ENCODE measurements around the gene LSM4.
"Not testable (repeated sequence)": the region's sequence is repeated elsewhere in the genome, so short reads cannot be mapped to it uniquely, and the experiment has no call there.

The LSM4 gene

GRCh38 chr19:18349524-18350128, 26.8 kb upstream of the LSM4 start:
- no peaks in the 10 kb centered on the region for H3K27me3 Mint-ChIP-seq
- CTCF ChIA-PET: interaction anchor here (0.8 to 1.4 kb wide), 8 partner anchors 10 to 71 kb away, joined by 3 to 5 read pairs (median 4); no protein-coding TSS in a partner anchor
- peaks cover 9% of the 10 kb centered on the region for H3K4me1 Mint-ChIP-seq
- H3K36me3 Mint-ChIP-seq: peaks cover 22% of the 10 kb centered on the region
- DNase-seq: peak; percentile 54
- H3K9me3 Mint-ChIP-seq: no peaks in the 10 kb centered on the region
- no peak overlapping the region for H3K4me3 Mint-ChIP-seq
- H3K27ac Mint-ChIP-seq: no peak overlapping the region

- not testable (repeated sequence) for H3K27ac Mint-ChIP-seq, H3K27me3 Mint-ChIP-seq, DNase-seq, H3K9me3 Mint-ChIP-seq, H3K4me3 Mint-ChIP-seq, H3K4me1 Mint-ChIP-seq
- peaks cover 29% of the 10 kb centered on the region for H3K36me3 Mint-ChIP-seq
- CTCF ChIA-PET: interaction anchor here (0.8 to 1.1 kb wide), 5 partner anchors 9 to 65 kb away, joined by 3 to 5 read pairs (median 3); no protein-coding TSS in a partner anchor
These were observed 26.0 kb upstream of the LSM4 start for GRCh38 chr19:18348818-18349339.

GRCh38 chr19:18348171-18348570, 25.3 kb upstream of the LSM4 start:
- no peak for DNase-seq
- H3K27me3 Mint-ChIP-seq: no peaks in the 10 kb centered on the region
- CTCF ChIA-PET: interaction anchor here (1.1 kb wide), 1 partner anchor 32 kb away, joined by 3 read pairs; no protein-coding TSS in a partner anchor

GRCh38 chr19:18346091-18346490, 23.2 kb upstream of the LSM4 start:
- CTCF ChIA-PET: interaction anchor here (0.9 kb wide), 1 partner anchor 68 kb away, joined by 3 read pairs; no protein-coding TSS in a partner anchor
- H3K4me1 Mint-ChIP-seq: peaks cover 20% of the 10 kb centered on the region
- no peaks in the 10 kb centered on the region for H3K27me3 Mint-ChIP-seq
- peaks cover 31% of the 10 kb centered on the region for H3K36me3 Mint-ChIP-seq
- no peak overlapping the region for H3K4me3 Mint-ChIP-seq
- H3K9me3 Mint-ChIP-seq: no peaks in the 10 kb centered on the region
- no peak for DNase-seq
- H3K27ac Mint-ChIP-seq: peak overlapping the region; percentile 59

More at GRCh38 chr19:18348171-18348570, 25.3 kb upstream of the LSM4 start:
- H3K27ac Mint-ChIP-seq: no peak overlapping the region
- peaks cover 27% of the 10 kb centered on the region for H3K36me3 Mint-ChIP-seq
- H3K9me3 Mint-ChIP-seq: no peaks in the 10 kb centered on the region
- H3K4me3 Mint-ChIP-seq: no peak overlapping the region
- H3K4me1 Mint-ChIP-seq: peaks cover 9% of the 10 kb centered on the region

GRCh38 chr19:18345296-18345695, 22.4 kb upstream of the LSM4 start:
- H3K36me3 Mint-ChIP-seq: peaks cover 28% of the 10 kb centered on the region

GRCh38 chr19:18344582-18344950, 21.7 kb upstream of the LSM4 start:
- Mint-ChIP-seq H3K9me3 (no peaks in the 10 kb centered on the region), H3K27me3 (no peaks in the 10 kb centered on the region), H3K27ac (no peak overlapping the region), H3K36me3 (peaks cover 27% of the 10 kb centered on the region), H3K4me3 (no peak overlapping the region), H3K4me1 (peaks cover 24% of the 10 kb centered on the region)
- CTCF ChIA-PET: no interaction called here
- no peak for DNase-seq

More at GRCh38 chr19:18345296-18345695, 22.4 kb upstream of the LSM4 start:
- DNase-seq: no peak
- CTCF ChIA-PET: no interaction called here
- no peaks in the 10 kb centered on the region for H3K9me3 Mint-ChIP-seq
- H3K4me3 Mint-ChIP-seq: no peak overlapping the region
- no peaks in the 10 kb centered on the region for H3K27me3 Mint-ChIP-seq
- peaks cover 19% of the 10 kb centered on the region for H3K4me1 Mint-ChIP-seq
- H3K27ac Mint-ChIP-seq: no peak overlapping the region

GRCh38 chr19:18342090-18342632, 19.3 kb upstream of the LSM4 start:
- peak overlapping the region; percentile 83 for H3K4me3 Mint-ChIP-seq
- H3K27ac Mint-ChIP-seq: no peak overlapping the region
- H3K36me3 Mint-ChIP-seq: peaks cover 20% of the 10 kb centered on the region
- peaks cover 11% of the 10 kb centered on the region for H3K27me3 Mint-ChIP-seq
- H3K4me1 Mint-ChIP-seq: peaks cover 28% of the 10 kb centered on the region
- CTCF ChIA-PET: interaction anchor here (0.8 to 1.7 kb wide), 5 partner anchors 14 to 73 kb away, joined by 3 to 8 read pairs (median 3); no protein-coding TSS in a partner anchor
- DNase-seq: no peak
- H3K9me3 Mint-ChIP-seq: no peaks in the 10 kb centered on the region

GRCh38 chr19:18340990-18341868, 18.4 kb upstream of the LSM4 start:
- Mint-ChIP-seq H3K4me1 (peaks cover 25% of the 10 kb centered on the region), H3K9me3 (no peaks in the 10 kb centered on the region), H3K27me3 (peaks cover 11% of the 10 kb centered on the region), H3K36me3 (peaks cover 18% of the 10 kb centered on the region), H3K4me3 (peak overlapping the region; percentile 83), H3K27ac (peak overlapping the region; percentile 71)
- DNase-seq: peak; percentile 78
- CTCF ChIA-PET: interaction anchor here (1.2 to 2.6 kb wide), 4 partner anchors 13 to 74 kb away, joined by 3 to 18 read pairs (median 6); no protein-coding TSS in a partner anchor

GRCh38 chr19:18340190-18340989, 17.5 kb upstream of the LSM4 start, which contains the start of gene PGPEP1:
TSS of gene PGPEP1 (plus strand) at chr19:18340598. CDS start at chr19:18340682, 84 bp downstream.
- H3K4me1 Mint-ChIP-seq: peaks cover 21% of the 10 kb centered on the region
- peaks cover 17% of the 10 kb centered on the region for H3K27me3 Mint-ChIP-seq
- H3K36me3 Mint-ChIP-seq: peaks cover 15% of the 10 kb centered on the region
- H3K27ac Mint-ChIP-seq: peak within 1 kb of the TSS; percentile 81
- DNase-seq: peak; percentile 67
- no peaks in the 10 kb centered on the region for H3K9me3 Mint-ChIP-seq
- H3K4me3 Mint-ChIP-seq: peak within 1 kb of the TSS; percentile 83
- CTCF ChIA-PET: interaction anchor here (1.0 to 2.6 kb wide), 5 partner anchors 9 to 71 kb away, joined by 3 to 18 read pairs (median 8); no protein-coding TSS in a partner anchor

GRCh38 chr19:18339723-18340122, 16.8 kb upstream of the LSM4 start:
- Mint-ChIP-seq H3K4me3 (peak overlapping the region; percentile 83), H3K9me3 (no peaks in the 10 kb centered on the region), H3K27ac (peak overlapping the region; percentile 81), H3K4me1 (peaks cover 21% of the 10 kb centered on the region), H3K27me3 (peaks cover 17% of the 10 kb centered on the region), H3K36me3 (peaks cover 12% of the 10 kb centered on the region)
- DNase-seq: no peak
- CTCF ChIA-PET: interaction anchor here (0.6 to 2.6 kb wide), 9 partner anchors 9 to 143 kb away, joined by 3 to 18 read pairs (median 3); no protein-coding TSS in a partner anchor

GRCh38 chr19:18338541-18338940, 15.7 kb upstream of the LSM4 start:
- Mint-ChIP-seq H3K4me1 (peaks cover 21% of the 10 kb centered on the region), H3K4me3 (peak overlapping the region; percentile 46), H3K27ac (no peak overlapping the region), H3K36me3 (peaks cover 4% of the 10 kb centered on the region), H3K27me3 (peaks cover 17% of the 10 kb centered on the region), H3K9me3 (no peaks in the 10 kb centered on the region)
- no peak for DNase-seq
- CTCF ChIA-PET: interaction anchor here (1.3 to 2.6 kb wide), 4 partner anchors 10 to 73 kb away, joined by 4 to 18 read pairs (median 12); no protein-coding TSS in a partner anchor

GRCh38 chr19:18336121-18336520, 13.2 kb upstream of the LSM4 start:
- H3K27me3 Mint-ChIP-seq: peaks cover 38% of the 10 kb centered on the region
- no peaks in the 10 kb centered on the region for H3K9me3 Mint-ChIP-seq
- H3K4me3 Mint-ChIP-seq: no peak overlapping the region
- no peak overlapping the region for H3K27ac Mint-ChIP-seq
- CTCF ChIA-PET: no interaction called here
- H3K36me3 Mint-ChIP-seq: no peaks in the 10 kb centered on the region
- peaks cover 10% of the 10 kb centered on the region for H3K4me1 Mint-ChIP-seq
- DNase-seq: no peak

GRCh38 chr19:18333680-18334079, 10.8 kb upstream of the LSM4 start:
- no peak overlapping the region for H3K27ac Mint-ChIP-seq
- H3K9me3 Mint-ChIP-seq: no peaks in the 10 kb centered on the region
- no peaks in the 10 kb centered on the region for H3K36me3 Mint-ChIP-seq
- CTCF ChIA-PET: no interaction called here
- H3K4me3 Mint-ChIP-seq: no peak overlapping the region
- H3K4me1 Mint-ChIP-seq: peaks cover 11% of the 10 kb centered on the region
- peaks cover 44% of the 10 kb centered on the region for H3K27me3 Mint-ChIP-seq
- DNase-seq: no peak
